ENCODE data around the gene SLC40A1.

Gene SLC40A1

GRCh38 chr2:189601043-189601442 is 20.5 kb upstream of the SLC40A1 start:
- Histone ChIP-seq H3K27me3 (ENCODE audit: low read depth, low read length) (no peaks in the 10 kb centered on the region), H3K4me3 (ENCODE audit: low read length) (no peak overlapping the region), H3K4me1 (ENCODE audit: low read length) (peaks cover 4% of the 10 kb centered on the region; the same call in 1 of the 2 replicates), H2AFZ (ENCODE audit: low read depth, low read length) (no peak overlapping the region), H3K9me3 (ENCODE audit: insufficient read depth, low read length) (no peaks in the 10 kb centered on the region), H3K9ac (ENCODE audit: low read length) (no peak overlapping the region), H3K79me2 (ENCODE audit: low read length) (no peaks in the 10 kb centered on the region), H3K4me2 (ENCODE audit: low read length) (no peak overlapping the region), H3K36me3 (replicated peaks; ENCODE audit: low read depth, low read length) (no peaks in the 10 kb centered on the region), H3K27ac (ENCODE audit: low read length) (no peak overlapping the region), H4K20me1 (ENCODE audit: insufficient read depth, low read length) (no peaks in the 10 kb centered on the region)
- TF ChIP-seq CTCF (IDR thresholded peaks at IDR 0.05; ENCODE audit: low read depth, low read length) (no peak), EZH2phosphoT487 (IDR thresholded peaks at IDR 0.05; ENCODE audit: low read depth) (no peak)

GRCh38 chr2:189599245-189599644 is 18.7 kb upstream of the SLC40A1 start:
- no peak overlapping the region for H2AFZ ChIP-seq (ENCODE audit: low read depth, low read length)
- no peak overlapping the region for H3K4me3 ChIP-seq (ENCODE audit: low read length)
- no peak overlapping the region for H3K4me2 ChIP-seq (ENCODE audit: low read length)
- no peaks in the 10 kb centered on the region for H3K4me1 ChIP-seq (ENCODE audit: low read length)
- no peaks in the 10 kb centered on the region for H4K20me1 ChIP-seq (ENCODE audit: insufficient read depth, low read length)
- H3K27me3 ChIP-seq (ENCODE audit: low read depth, low read length), result no peaks in the 10 kb centered on the region
- H3K9me3 ChIP-seq (ENCODE audit: insufficient read depth, low read length), result no peaks in the 10 kb centered on the region
- H3K9ac ChIP-seq (ENCODE audit: low read length), result no peak overlapping the region
- no peaks in the 10 kb centered on the region for H3K36me3 ChIP-seq (replicated peaks; ENCODE audit: low read depth, low read length)
- H3K79me2 ChIP-seq (ENCODE audit: low read length), result no peaks in the 10 kb centered on the region
- H3K27ac ChIP-seq (ENCODE audit: low read length), result no peak overlapping the region
- no peak for TF ChIP-seq EZH2phosphoT487 (IDR thresholded peaks at IDR 0.05; ENCODE audit: low read depth)
- TF ChIP-seq CTCF (IDR thresholded peaks at IDR 0.05; ENCODE audit: low read depth, low read length), result no peak

- TF ChIP-seq CTCF (IDR thresholded peaks at IDR 0.05; ENCODE audit: low read depth, low read length), result no peak
- TF ChIP-seq EZH2phosphoT487 (IDR thresholded peaks at IDR 0.05; ENCODE audit: low read depth), result no peak
- peaks cover 6% of the 10 kb centered on the region; the same call in 1 of the 2 replicates for H3K4me1 ChIP-seq (ENCODE audit: low read length)
- H3K9ac ChIP-seq (ENCODE audit: low read length), result no peak overlapping the region
- H3K27ac ChIP-seq (ENCODE audit: low read length), result no peak overlapping the region
- no peaks in the 10 kb centered on the region for H3K36me3 ChIP-seq (replicated peaks; ENCODE audit: low read depth, low read length)
- no peaks in the 10 kb centered on the region for H3K9me3 ChIP-seq (ENCODE audit: insufficient read depth, low read length)
- no peak overlapping the region for H2AFZ ChIP-seq (ENCODE audit: low read depth, low read length)
- H3K27me3 ChIP-seq (ENCODE audit: low read depth, low read length), result no peaks in the 10 kb centered on the region
- H3K4me3 ChIP-seq (ENCODE audit: low read length), result no peak overlapping the region
- H3K79me2 ChIP-seq (ENCODE audit: low read length), result no peaks in the 10 kb centered on the region
- no peak overlapping the region for H3K4me2 ChIP-seq (ENCODE audit: low read length)
- H4K20me1 ChIP-seq (ENCODE audit: insufficient read depth, low read length), result no peaks in the 10 kb centered on the region
Observed at GRCh38 chr2:189595417-189595816, 14.8 kb upstream of the SLC40A1 start.

- Histone ChIP-seq H3K27ac (ENCODE audit: low read length) (no peak overlapping the region), H3K4me1 (ENCODE audit: low read length) (peaks cover 6% of the 10 kb centered on the region; the same call in 1 of the 2 replicates), H2AFZ (ENCODE audit: low read depth, low read length) (no peak overlapping the region), H3K9me3 (ENCODE audit: insufficient read depth, low read length) (no peaks in the 10 kb centered on the region), H4K20me1 (ENCODE audit: insufficient read depth, low read length) (no peaks in the 10 kb centered on the region), H3K36me3 (replicated peaks; ENCODE audit: low read depth, low read length) (no peaks in the 10 kb centered on the region), H3K4me2 (ENCODE audit: low read length) (no peak overlapping the region), H3K4me3 (ENCODE audit: low read length) (no peak overlapping the region), H3K9ac (ENCODE audit: low read length) (no peak overlapping the region), H3K27me3 (ENCODE audit: low read depth, low read length) (no peaks in the 10 kb centered on the region), H3K79me2 (ENCODE audit: low read length) (no peaks in the 10 kb centered on the region)
- TF ChIP-seq CTCF (IDR thresholded peaks at IDR 0.05; ENCODE audit: low read depth, low read length), result no peak
- TF ChIP-seq EZH2phosphoT487 (IDR thresholded peaks at IDR 0.05; ENCODE audit: low read depth), result no peak
Observed at GRCh38 chr2:189594305-189594704, 13.7 kb upstream of the SLC40A1 start.

Data from OCI-LY3 (cell line).